Amygdala (tissue), 56 donors: Measurements from ENCODE around the gene ATIC.

Source experiments
- DNase-seq, 56 donors: peaks; one replicate each; lab custom pipeline; 2025; lab: John Stamatoyannopoulos, UW

Gene ATIC

GRCh38 chr2:215372968-215373649, 61.2 kb downstream of the ATIC start:
- DNase-seq: no peak

GRCh38 chr2:215374002-215374401, 62.1 kb downstream of the ATIC start:
- no peak for DNase-seq

GRCh38 chr2:215374642-215375466, 63.0 kb downstream of the ATIC start:
- no peak for DNase-seq

DNA sequence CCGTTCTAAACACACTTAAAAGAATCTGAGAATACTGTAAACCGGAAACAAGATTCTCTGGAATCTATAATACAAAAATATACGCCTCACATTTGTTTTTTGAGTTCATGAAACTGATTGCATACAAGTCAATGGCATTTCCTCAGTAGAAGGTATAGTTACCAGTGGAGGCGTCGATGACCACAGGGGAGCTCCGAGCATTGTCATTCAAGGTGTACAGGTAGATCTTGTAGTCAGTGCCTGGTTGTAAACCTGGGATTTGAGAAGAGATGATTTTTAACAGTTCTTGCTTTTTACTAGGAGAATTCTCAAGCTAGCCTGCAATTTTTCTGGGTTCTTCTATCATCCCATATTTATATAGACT, 63.6 kb downstream of the ATIC start:
- no peak for DNase-seq

- no peak for DNase-seq
These were observed 64.4 kb downstream of the ATIC start for GRCh38 chr2:215376103-215376780.

DNA sequence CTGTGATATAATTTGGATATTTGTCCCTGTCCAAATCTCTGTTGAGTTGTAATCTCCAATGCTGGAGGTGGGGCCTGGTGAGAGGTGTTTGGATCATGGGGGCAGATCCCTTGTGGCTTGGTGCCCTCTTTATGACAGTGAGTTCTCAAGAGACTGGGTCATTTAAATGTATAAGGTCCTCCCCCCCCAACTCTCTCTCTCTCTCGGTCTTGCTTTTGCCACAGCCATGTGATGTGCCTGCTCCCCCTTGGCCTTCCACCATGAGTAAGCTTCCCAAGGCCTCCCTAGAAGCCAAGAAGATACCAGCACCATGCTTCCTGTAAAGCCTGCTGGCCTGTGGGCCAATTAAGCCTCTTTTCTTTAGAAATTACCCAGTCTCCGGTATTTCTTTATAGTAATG, 65.4 kb downstream of the ATIC start:
- DNase-seq: no peak

GRCh38 chr2:215378045-215378444, 66.2 kb downstream of the ATIC start:
- no peak for DNase-seq

GRCh38 chr2:215379039-215379438, 67.2 kb downstream of the ATIC start:
- DNase-seq: no peak

GRCh38 chr2:215379948-215380347, 68.1 kb downstream of the ATIC start:
- no peak for DNase-seq

- no peak for DNase-seq
These were observed 68.8 kb downstream of the ATIC start for GRCh38 chr2:215380699-215381098.

GRCh38 chr2:215382011-215382410, 70.2 kb downstream of the ATIC start:
- no peak for DNase-seq

GRCh38 chr2:215382480-215382879, 70.6 kb downstream of the ATIC start:
- DNase-seq: no peak

DNA sequence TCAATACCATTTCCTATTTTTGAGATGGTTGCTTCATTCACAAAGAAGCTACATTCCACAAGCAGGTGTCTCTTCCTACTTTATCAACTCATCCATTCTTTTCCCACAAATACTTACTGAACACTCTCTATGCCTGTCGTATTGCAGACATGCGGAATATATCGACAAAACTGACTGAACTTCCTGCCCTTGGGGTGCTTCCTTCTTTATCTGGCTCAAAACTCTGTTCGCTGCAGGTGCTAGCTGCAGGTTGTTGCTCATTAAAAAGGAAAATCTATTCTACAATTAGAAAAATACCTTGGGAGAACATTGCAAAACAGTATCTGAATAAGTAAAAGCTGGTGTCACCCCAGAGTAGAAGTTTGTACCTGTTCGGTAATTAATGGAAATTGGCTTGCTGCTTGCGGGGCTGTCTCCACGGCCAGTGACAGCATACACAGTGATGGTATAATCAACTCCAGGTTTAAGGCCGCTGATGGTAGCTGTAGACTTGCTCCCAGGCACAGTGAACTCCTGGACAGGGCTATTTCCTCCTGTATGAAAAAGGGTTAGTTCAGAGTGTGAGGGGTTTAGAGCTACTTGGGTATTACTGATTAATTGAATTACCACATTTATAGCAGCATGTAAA, 71.9 kb downstream of the ATIC start:
- no peak for DNase-seq

GRCh38 chr2:215384710-215385109, 72.9 kb downstream of the ATIC start:
- DNase-seq: no peak

GRCh38 chr2:215386566-215386965, 74.7 kb downstream of the ATIC start:
- no peak for DNase-seq

GRCh38 chr2:215388002-215388728, 76.3 kb downstream of the ATIC start:
- no peak for DNase-seq

GRCh38 chr2:215390550-215390913, 78.7 kb downstream of the ATIC start:
- DNase-seq: no peak

GRCh38 chr2:215391531-215391930, 79.7 kb downstream of the ATIC start:
- no peak for DNase-seq

DNA sequence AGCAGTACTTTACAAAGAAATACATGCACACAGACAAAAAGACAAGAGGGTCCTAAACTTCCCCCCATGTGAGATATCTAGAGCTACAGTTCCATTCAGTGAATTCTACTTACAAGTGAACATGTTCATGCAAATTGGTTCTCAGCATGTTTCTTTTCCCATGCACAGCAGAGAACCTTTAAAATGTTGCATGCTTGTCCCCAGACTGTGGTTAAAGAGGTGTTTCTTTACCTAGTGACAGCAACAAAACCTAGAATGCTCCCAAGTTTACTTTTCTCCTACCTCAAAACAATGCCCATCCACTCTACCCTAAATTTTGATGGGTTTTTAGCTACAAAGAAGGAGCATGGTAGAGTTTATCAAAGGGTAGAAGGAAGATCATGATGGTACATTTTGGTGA, 80.3 kb downstream of the ATIC start:
- no peak for DNase-seq

DNA sequence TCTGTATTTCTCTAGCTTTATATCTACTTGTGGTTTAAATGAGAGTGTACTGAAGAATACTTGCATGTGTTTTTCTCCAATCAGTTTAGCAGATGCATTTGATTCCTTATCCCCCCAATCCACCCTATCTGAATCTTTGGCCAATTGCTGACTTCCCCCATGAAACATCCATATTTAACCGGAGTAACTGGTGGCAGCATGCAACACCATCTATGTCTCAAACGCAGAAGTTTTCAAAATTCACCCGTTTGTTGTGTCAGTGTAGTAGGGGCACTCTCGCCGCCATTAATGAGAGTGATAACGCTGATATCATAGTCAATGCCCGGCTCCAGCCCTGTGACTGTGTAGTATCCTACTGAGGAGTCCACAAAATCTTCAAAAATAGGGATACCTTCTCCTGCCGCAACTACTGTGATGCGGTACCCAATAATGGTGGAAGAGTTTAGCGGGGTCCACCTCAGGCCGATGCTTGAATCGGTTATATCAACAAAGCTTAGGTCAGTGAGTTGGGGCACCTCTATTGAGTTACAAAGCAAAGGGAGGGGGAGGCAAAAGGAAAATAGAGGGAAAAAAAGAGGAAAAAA, 80.9 kb downstream of the ATIC start:
- no peak for DNase-seq
